ENCODE results near the gene IPO9.

DNA sequence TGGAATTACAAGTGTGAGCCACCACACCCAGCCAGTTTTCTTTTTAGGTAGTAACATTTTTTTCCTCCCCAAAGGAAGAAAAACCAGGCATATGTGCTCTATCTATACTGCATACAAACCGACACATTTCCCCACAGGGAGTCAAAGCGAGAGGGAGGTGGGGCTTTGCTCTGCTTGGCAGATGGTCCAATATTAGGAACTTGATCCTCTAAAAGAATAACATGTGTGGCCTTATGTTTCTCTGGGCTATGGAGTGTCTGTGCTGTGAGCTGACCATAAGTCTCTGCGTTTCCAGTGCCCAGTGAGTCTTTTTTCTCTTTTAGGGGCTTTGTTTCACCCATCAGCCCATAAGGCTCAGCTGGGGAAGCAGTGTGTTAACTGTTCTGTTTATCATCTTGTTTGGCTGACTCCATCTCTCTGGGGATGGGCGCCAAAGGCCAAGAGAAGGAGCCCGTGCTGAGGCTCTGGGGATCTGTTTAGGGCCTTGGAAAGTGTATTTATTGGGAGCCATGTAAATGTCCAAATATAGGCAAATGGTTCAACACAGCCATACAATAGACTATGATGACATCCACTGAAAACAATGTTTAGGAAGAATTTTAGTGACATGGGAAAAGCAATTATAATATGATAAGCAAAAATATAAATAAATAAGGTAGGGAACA is 97.2 kb downstream of the IPO9 start:
- TF ChIP-seq CTCF (conservative IDR thresholded peaks at IDR 0.05; ENCODE audit: low read depth, low read length) (no peak), EZH2 (IDR thresholded peaks at IDR 0.05; ENCODE audit: borderline replicate concordance, low read depth, low read length, poor library complexity, severe bottlenecking) (no peak)

Data from A673 (cell line).